ENCODE data around the gene BUD23.
"Not testable (repeated sequence)": the region's sequence is repeated elsewhere in the genome, so short reads cannot be mapped to it uniquely, and the experiment has no call there.

The BUD23 gene

DNA sequence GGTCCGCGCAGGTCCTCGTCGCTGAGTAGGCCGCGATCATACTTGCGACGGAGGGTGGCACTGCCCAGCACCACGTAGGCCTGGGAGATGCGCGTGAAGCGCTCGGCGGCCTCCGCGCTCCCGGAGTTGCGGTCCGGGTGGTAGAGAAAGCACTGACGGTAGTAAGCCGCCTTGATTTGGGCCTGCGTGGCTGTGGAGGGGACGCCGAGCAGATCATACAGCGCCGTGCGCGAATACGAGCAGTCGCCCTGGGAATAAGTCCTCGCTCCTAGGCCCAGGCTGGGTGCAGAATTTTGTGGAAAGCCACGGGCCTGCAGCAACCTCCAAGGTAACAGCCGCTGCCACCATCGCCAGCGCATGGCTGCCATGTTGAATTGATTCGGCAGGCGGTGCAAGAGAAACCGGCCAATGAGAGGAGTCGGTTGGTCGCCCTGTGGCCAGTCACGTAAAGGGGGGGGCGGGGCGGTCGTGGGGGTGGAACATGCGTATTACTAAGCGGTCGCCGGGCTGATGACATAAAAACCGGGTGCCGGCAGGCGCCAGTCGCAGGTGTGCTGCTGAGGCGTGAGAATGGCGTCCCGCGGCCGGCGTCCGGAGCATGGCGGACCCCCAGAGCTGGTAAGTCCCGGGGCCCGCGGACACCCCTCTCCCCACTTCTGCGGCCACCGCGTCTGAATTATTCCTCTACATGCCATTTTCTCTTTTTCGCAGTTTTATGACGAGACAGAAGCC lies at the start of gene BUD23, which contains the start of gene DNAJC30:
Gene BUD23, plus strand, starts transcription at position 542 of the 732 bp plus-strand sequence. Its CDS starts 29 bp downstream, at position 571.
Gene DNAJC30, minus strand, starts transcription at position 398 of the 732 bp plus-strand sequence. Its CDS starts 30 bp downstream, at position 368.
- peak; percentile 93 for DNase-seq

GRCh38 chr7:73633844-73634243 lies 49.6 kb upstream of the BUD23 start:
- DNase-seq, result no peak

DNA sequence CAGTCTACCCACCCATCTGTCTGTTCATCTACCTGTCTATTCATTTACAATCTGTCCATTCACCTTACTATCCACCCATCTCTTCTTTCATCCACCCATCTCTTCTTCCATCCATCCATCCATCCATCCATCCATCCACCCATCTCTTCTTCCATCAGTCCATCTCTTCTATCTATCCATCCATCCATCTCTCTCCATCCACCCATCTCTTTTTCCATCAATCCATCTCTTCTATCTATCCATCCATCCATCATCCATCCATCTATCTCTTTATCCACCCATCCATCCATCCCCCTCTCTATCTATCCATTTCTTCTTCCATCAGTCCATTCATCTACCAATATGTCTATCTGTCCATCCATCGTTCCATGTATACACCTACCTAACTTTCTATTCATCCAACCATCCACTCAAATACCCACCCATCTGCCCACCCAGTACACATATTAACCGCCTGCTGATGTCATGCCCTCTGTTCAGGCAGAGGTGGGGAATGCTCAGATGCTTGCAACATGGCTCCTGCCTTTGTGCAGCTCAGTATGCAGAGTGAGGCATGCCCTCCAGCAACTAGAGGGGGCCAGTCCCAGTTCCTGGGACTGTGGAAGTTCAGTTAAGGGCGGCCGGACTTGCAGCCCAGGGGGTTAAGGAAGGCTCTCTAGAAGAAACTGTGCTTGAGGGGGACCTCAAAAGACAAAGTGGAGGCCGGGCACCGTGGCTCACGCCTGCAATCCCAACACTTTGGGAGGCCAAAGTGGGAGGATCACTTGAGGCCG lies 47.8 kb upstream of the BUD23 start:
- DNase-seq, result no peak

DNA sequence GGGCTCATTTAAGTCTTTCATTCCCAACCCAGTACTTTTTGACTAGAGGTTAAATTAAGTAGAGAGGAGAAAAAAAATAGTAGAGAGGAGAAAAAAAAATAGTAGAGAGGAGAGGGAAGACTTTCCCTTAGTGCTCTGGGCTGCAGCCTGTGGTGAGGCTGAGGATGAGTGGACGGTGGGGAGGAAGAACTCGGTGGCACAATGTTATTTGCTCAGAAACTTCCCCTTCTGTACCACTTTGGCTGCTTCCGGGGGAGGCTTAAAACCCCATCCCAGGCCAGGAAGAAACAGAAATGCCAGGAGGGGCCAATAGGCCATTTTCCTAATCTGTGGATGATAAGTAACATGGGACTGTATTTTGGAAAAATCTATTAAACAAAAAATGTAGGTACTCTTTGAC lies 44.5 kb upstream of the BUD23 start:
- DNase-seq, result no peak

DNA sequence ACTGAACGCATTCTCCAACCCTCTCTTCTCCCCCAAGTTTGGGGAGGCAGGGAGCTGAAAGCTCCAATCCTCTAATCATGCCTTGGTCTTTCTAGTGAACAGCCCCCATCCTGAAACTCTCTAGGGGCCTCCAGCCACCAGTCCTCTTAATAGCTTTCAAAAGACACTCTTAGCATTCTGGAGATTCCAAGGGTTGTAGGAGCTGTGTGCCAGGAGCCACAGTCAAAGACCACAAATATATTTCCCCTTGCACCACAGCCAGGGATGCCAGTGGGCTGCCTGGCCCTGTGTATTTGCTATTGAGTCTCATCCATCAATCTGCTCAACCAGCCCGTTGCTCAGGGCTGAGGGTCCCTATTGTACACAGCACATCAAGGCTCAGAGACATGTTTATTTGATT lies 40.6 kb upstream of the BUD23 start:
- no peak for DNase-seq

GRCh38 chr7:73644688-73645286 lies 38.6 kb upstream of the BUD23 start:
- DNase-seq, result no peak

DNA sequence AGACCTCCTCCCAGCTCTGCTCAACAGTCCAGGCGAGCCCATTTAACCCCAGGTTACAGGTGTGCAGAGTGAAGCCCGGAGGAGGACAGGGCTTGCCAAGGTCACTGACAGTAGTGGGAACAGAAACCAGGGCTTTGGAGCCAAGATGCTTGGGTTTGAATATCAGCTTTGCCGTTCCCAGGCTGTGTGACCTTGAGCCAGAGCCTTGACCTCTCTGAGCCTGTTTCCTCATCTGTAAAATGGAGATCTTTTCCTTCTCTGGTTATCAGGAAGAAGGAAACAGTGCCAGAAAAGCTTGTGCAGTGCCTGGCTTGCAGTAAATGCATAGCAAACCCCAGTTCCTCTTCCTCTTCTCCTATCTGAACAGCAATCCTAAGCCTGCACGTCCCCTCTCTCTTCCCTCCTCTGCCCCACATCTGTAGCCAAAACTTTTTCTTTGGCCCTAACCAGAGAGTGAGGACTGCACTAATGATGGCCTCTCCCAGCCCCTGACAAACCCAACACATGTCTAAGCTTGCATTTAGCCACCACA lies 37.7 kb upstream of the BUD23 start:
- no peak for DNase-seq

GRCh38 chr7:73646785-73647724 lies 36.3 kb upstream of the BUD23 start:
- DNase-seq, result no peak

DNA sequence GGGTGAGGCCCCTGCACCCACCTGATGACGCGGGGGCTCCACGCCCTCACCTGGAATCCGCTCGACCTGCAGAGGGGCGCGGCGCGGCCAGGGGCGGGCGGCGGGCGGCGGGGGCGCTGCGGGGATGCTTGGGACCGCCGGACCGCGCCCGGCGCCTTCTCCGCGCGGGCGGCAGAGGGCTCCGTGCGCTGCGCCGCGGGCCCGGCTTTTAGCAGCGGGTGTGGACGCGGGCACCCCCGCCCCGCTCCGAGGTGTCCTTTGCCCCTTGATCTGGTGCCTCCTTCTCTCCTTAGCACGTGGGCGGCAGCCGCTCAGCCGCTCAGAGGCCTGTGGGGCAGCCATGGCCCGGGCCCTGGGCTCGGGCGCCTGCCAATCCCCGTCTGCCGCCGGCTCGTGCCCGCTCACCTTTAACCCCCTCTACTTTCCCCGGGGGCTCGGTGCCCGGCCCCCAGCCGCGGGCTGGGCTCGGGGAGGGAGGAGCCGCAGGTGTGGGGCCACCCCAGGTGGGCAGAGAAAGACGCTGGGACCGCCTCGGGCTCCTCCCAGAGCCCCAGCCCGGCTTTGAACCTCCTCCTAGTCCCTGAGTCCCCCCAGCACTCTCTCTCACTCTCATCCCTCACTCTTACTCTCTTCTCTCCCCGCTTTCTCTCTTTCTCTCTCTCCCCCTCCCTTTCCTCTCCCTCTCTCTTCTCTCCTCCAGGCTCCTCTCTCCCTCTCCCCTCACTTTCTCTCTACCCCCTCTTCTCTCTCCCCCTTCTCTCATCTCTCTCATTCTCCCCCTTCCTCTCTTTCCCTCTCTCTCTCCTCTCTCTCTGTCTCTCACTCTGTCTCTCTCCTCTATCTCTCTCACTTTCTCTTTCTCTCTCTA lies 35.4 kb upstream of the BUD23 start:
- peak; percentile 47 for DNase-seq

- no peak for DNase-seq
Measured at GRCh38 chr7:73648593-73649332, 34.6 kb upstream of the BUD23 start.

- DNase-seq, result no peak
Measured at GRCh38 chr7:73649576-73649975, 33.8 kb upstream of the BUD23 start.

DNA sequence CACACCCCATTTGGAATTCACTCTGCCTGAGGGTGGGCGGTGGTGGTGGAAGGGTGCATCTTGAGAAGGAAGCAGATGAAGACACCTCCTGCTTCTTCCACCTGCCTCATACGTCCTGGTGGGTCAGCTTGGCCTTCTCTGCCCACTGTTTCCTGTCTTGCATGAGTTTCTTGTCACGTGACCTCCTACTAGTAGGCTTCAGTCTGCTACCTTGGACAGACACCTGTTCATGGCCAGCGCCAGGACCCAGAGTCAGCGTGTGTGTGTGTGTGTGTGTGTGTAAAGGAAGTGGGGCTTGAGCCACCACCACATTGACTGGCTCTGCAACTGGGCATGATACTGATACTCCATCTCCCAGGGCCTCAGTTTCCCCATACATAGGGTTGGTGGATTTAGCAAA lies 32.9 kb upstream of the BUD23 start:
- no peak for DNase-seq

GRCh38 chr7:73652541-73652949 lies 30.9 kb upstream of the BUD23 start:
- no peak for DNase-seq

- not testable (repeated sequence) for DNase-seq
Measured at GRCh38 chr7:73655309-73655708, 28.1 kb upstream of the BUD23 start.

- DNase-seq, result no peak
Measured at GRCh38 chr7:73659983-73660382, 23.4 kb upstream of the BUD23 start.

DNA sequence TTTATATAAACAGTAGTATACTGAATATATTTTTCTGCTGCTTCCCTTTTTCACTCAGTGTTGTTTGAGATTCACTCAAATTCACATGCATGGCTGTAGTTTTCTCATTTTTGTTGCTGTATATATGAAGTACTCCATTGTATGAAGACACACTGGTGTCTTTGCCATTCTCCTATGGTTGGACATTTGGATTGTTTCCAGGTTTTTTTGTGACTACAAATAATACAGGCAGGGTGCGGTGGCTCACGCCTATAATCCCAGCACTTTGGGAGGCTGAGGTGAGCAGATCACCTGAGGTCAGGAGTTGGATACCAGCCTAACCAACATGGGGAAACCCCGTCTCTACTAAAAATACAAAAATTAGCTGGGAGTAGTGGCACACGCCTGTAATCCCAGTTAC lies 22.8 kb upstream of the BUD23 start:
- not testable (repeated sequence) for DNase-seq

GRCh38 chr7:73663033-73663432 lies 20.4 kb upstream of the BUD23 start:
- no peak for DNase-seq

GRCh38 chr7:73667344-73668102 lies 15.9 kb upstream of the BUD23 start, which contains the start of gene VPS37D:
Gene VPS37D (plus strand): TSS chr7:73667831. CDS start chr7:73667959, 128 bp downstream.
- peak; percentile 97 for DNase-seq

GRCh38 chr7:73668103-73668885 lies 15.1 kb upstream of the BUD23 start:
- no peak for DNase-seq
